DND-41 (cell line): Measurements from ENCODE around the gene HES5.

Source experiments
- ATAC-seq: fragments of 200-7000 bp; cut with Tn5 transposase; 3 replicates; pipeline ENCODE4 v1.9.1; 2021; ENCODE audit warnings: low read depth; ENCODE audit not compliant: insufficient read depth
- DNase-seq: peaks from one replicate; pipeline ENCODE4 v3.0.0-alpha.2; 2020
- H2AFZ ChIP-seq: 2 replicates; pipeline ENCODE4 v1.6.0; 2012; ENCODE audit warnings: low read depth, low read length
- H3K27ac ChIP-seq: 2 replicates; pipeline ENCODE4 v1.5.1; 2012; ENCODE audit warnings: low read length, inconsistent platforms
- H3K27me3 ChIP-seq: fragments of 200-600 bp; sonication (generic); 2 replicates; pipeline ENCODE4 v1.6.0; 2012; ENCODE audit warnings: low read length, mild to moderate bottlenecking, inconsistent platforms; ENCODE audit not compliant: insufficient read depth, poor library complexity
- H3K36me3 ChIP-seq: 2 replicates; pipeline ENCODE4 v1.5.1; 2012; ENCODE audit warnings: low read length, inconsistent platforms; ENCODE audit not compliant: insufficient read depth
- H3K4me1 ChIP-seq: 2 replicates; pipeline ENCODE4 v1.5.1; 2012; ENCODE audit warnings: mild to moderate bottlenecking, low read length; ENCODE audit not compliant: insufficient read depth
- H3K4me2 ChIP-seq: 2 replicates; pipeline ENCODE4 v1.6.0; 2012; ENCODE audit warnings: mild to moderate bottlenecking, moderate library complexity, low read length, inconsistent platforms; ENCODE audit not compliant: insufficient read depth
- H3K4me3 ChIP-seq, 2 experiments: fragments of 200-600 bp in 1 of 2; shearing (Covaris generic) in 1 of 2; 2 replicates each; pipeline ENCODE4 v1.5.1; 2012 to 2016; ENCODE audit warnings: inconsistent platforms in 2 of 2, low read length in 2 of 2, mild to moderate bottlenecking in 2 of 2, low read depth in 1 of 2, moderate library complexity in 1 of 2
- H3K79me2 ChIP-seq: 2 replicates; pipeline ENCODE4 v1.6.0; 2012; ENCODE audit warnings: low read length, inconsistent platforms; ENCODE audit not compliant: insufficient read depth
- H3K9ac ChIP-seq: 2 replicates; pipeline ENCODE4 v1.6.0; 2012; ENCODE audit warnings: low read depth, mild to moderate bottlenecking, inconsistent platforms, low read length, moderate library complexity
- H3K9me3 ChIP-seq: 2 replicates; pipeline ENCODE4 v1.5.1; 2012; ENCODE audit warnings: low read length, moderate library complexity, mild to moderate bottlenecking, inconsistent platforms; ENCODE audit not compliant: insufficient read depth, severe bottlenecking
- H4K20me1 ChIP-seq: 2 replicates; pipeline ENCODE4 v1.6.0; 2012; ENCODE audit warnings: low read length; ENCODE audit not compliant: insufficient read depth
- CTCF ChIP-seq: IDR thresholded peaks from 2 replicates; pipeline ENCODE4 v1.5.1; 2012; ENCODE audit warnings: borderline replicate concordance, low read length, moderate library complexity, mild to moderate bottlenecking; ENCODE audit not compliant: poor library complexity, severe bottlenecking; ENCODE audit errors: extremely low read depth
- EZH2 ChIP-seq: IDR thresholded peaks from 3 replicates; pipeline ENCODE4 v1.6.1; 2012; ENCODE audit warnings: borderline replicate concordance, low read depth, mild to moderate bottlenecking, moderate library complexity, low read length, inconsistent platforms; ENCODE audit not compliant: severe bottlenecking

Gene HES5

GRCh38 chr1:2519729-2520128 lies 10.3 kb downstream of the HES5 start:
- no peak overlapping the region for H3K4me2 ChIP-seq
- peaks cover 86% of the 10 kb centered on the region for H3K36me3 ChIP-seq
- peaks cover 19% of the 10 kb centered on the region for H3K4me1 ChIP-seq
- no peaks in the 10 kb centered on the region for H3K9me3 ChIP-seq
- no peak overlapping the region for H3K4me3 ChIP-seq
- no peaks in the 10 kb centered on the region for H3K27me3 ChIP-seq
- ATAC-seq, result no peak
- H2AFZ ChIP-seq, result no peak overlapping the region
- peaks cover 86% of the 10 kb centered on the region for H4K20me1 ChIP-seq
- no peak for DNase-seq
- no peak overlapping the region for H3K27ac ChIP-seq
- H3K79me2 ChIP-seq, result peaks cover 37% of the 10 kb centered on the region
- TF ChIP-seq CTCF, result no peak
- H3K9ac ChIP-seq, result no peak overlapping the region

- DNase-seq, result no peak
- H3K4me2 ChIP-seq, result no peak overlapping the region
- no peak overlapping the region for H3K4me3 ChIP-seq
- H4K20me1 ChIP-seq, result peaks cover 82% of the 10 kb centered on the region
- H3K79me2 ChIP-seq, result peaks cover 31% of the 10 kb centered on the region
- H2AFZ ChIP-seq, result no peak overlapping the region
- no peak for ATAC-seq
- peaks cover 13% of the 10 kb centered on the region for H3K4me1 ChIP-seq
- peaks cover 87% of the 10 kb centered on the region for H3K36me3 ChIP-seq
- no peak overlapping the region for H3K9ac ChIP-seq
- no peak overlapping the region for H3K27ac ChIP-seq
- TF ChIP-seq EZH2 (no peak), CTCF (no peak)
- no peaks in the 10 kb centered on the region for H3K27me3 ChIP-seq
- no peaks in the 10 kb centered on the region for H3K9me3 ChIP-seq
These were observed 10.9 kb downstream of the HES5 start for GRCh38 chr1:2519029-2519685.

- Histone ChIP-seq H3K4me2 (no peak overlapping the region), H4K20me1 (peaks cover 79% of the 10 kb centered on the region), H2AFZ (no peak overlapping the region), H3K27ac (no peak overlapping the region), H3K27me3 (no peaks in the 10 kb centered on the region), H3K36me3 (peaks cover 88% of the 10 kb centered on the region), H3K9ac (no peak overlapping the region), H3K4me1 (peaks cover 7% of the 10 kb centered on the region), H3K4me3 (no peak overlapping the region), H3K9me3 (no peaks in the 10 kb centered on the region), H3K79me2 (peaks cover 25% of the 10 kb centered on the region)
- DNase-seq, result no peak
- TF ChIP-seq CTCF, result no peak
- TF ChIP-seq EZH2, result no peak
- ATAC-seq, result no peak
These were observed 11.5 kb downstream of the HES5 start for GRCh38 chr1:2518528-2518927.
